Effector memory CD4-positive, alpha-beta T cell (primary cell): Measurements from ENCODE around the gene TNS3.

Experiments used
- DNase-seq, 3 donors: peaks; one replicate each; pipeline ENCODE4 v3.0.0-alpha.2; 2020
- H3K27ac ChIP-seq: 2 replicates; pipeline ENCODE4 v1.7.0; 2013; ENCODE audit warnings: mild to moderate bottlenecking, low read length, moderate library complexity; ENCODE audit not compliant: insufficient read depth, poor library complexity, severe bottlenecking
- H3K27me3 ChIP-seq: replicated peaks from 2 replicates; pipeline ENCODE4 v1.7.0; 2013; ENCODE audit warnings: mild to moderate bottlenecking, low read length; ENCODE audit not compliant: insufficient read depth, control insufficient read depth, poor library complexity, severe bottlenecking
- H3K36me3 ChIP-seq: 2 replicates; pipeline ENCODE4 v1.7.0; 2013; ENCODE audit warnings: mild to moderate bottlenecking, low read length, moderate library complexity; ENCODE audit not compliant: control insufficient read depth, insufficient read depth
- H3K4me1 ChIP-seq: 2 replicates; pipeline ENCODE4 v1.7.0; 2013; ENCODE audit warnings: low read length, mild to moderate bottlenecking; ENCODE audit not compliant: control insufficient read depth, insufficient read depth, poor library complexity, severe bottlenecking
- H3K4me3 ChIP-seq: 2 replicates; pipeline ENCODE4 v1.7.0; 2013; ENCODE audit warnings: low read length, low read depth, mild to moderate bottlenecking; ENCODE audit not compliant: insufficient read depth, poor library complexity, severe bottlenecking
- H3K9me3 ChIP-seq: 2 replicates; pipeline ENCODE4 v1.7.0; 2013; ENCODE audit warnings: mild to moderate bottlenecking, low read length, moderate library complexity; ENCODE audit not compliant: control insufficient read depth

The TNS3 gene

DNA sequence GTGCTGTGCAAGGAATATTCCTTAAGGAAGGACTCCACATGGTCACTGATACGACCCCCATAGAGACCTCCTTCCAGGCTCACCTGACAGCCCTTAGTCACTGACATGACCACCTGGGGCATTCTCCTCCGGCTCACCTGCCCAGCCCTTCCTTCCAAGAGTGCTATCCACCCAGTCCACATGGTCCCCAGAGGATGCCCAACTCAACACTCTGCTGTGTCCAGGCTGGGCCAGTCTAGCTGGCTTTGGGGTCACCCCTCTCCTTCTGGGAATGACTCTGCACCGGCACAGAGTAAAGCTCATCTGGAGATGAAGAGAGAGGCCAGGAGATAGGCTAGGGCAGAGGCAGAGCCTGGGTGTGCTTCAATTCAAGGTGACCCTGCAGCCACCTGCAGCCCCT lies 300.8 kb downstream of the TNS3 start:
- Histone ChIP-seq H3K9me3 (no peaks in the 10 kb centered on the region), H3K27me3 (no peaks in the 10 kb centered on the region), H3K4me1 (no peaks in the 10 kb centered on the region), H3K4me3 (no peak overlapping the region), H3K36me3 (no peaks in the 10 kb centered on the region), H3K27ac (no peak overlapping the region)
- no peak for DNase-seq

DNA sequence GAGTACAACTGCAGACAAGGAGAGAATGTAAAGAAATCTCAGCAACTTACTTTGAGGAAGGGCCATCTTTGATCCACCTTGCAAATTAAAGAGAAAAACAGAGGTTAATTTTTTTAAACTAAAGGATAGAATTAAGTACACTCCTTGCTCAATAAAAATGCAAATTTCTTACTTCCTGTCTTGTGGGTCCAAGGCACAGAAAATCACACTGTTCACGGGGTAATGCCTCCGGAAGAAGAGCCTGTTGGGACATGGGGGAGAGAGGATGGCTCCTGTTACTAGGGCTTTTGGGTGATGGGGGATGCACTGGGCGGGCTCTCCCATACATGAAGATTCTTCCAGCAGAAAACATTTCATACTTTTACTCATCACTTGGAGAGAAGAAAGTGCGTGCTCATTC lies 301.8 kb downstream of the TNS3 start:
- no peak overlapping the region for H3K27ac ChIP-seq
- no peaks in the 10 kb centered on the region for H3K4me1 ChIP-seq
- no peak overlapping the region for H3K4me3 ChIP-seq
- H3K9me3 ChIP-seq = no peaks in the 10 kb centered on the region
- DNase-seq = no peak
- H3K36me3 ChIP-seq = no peaks in the 10 kb centered on the region
- H3K27me3 ChIP-seq = no peaks in the 10 kb centered on the region

DNA sequence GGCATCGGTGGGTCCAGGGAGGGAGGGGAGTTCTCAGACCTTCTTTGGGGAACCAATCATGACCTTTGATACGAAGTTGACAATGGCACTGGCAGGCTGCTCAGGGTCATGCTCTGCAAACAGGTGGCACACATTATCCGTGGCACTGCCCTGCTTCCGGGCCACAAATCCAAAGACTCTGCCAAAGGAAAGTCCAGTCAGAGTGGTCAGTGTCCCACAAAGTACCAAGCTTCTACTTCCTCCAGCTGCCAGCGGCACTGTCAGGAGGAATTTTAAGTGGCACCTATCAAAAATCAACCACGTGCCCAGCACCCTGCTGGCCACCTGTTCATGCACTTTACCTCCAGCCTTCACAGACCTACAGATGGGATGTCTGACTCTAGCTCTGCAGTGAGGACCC lies 303.9 kb downstream of the TNS3 start:
- H3K36me3 ChIP-seq = no peaks in the 10 kb centered on the region
- H3K27ac ChIP-seq = no peak overlapping the region
- no peaks in the 10 kb centered on the region for H3K9me3 ChIP-seq
- no peak for DNase-seq
- no peaks in the 10 kb centered on the region for H3K27me3 ChIP-seq
- H3K4me3 ChIP-seq = no peak overlapping the region
- no peaks in the 10 kb centered on the region for H3K4me1 ChIP-seq

DNA sequence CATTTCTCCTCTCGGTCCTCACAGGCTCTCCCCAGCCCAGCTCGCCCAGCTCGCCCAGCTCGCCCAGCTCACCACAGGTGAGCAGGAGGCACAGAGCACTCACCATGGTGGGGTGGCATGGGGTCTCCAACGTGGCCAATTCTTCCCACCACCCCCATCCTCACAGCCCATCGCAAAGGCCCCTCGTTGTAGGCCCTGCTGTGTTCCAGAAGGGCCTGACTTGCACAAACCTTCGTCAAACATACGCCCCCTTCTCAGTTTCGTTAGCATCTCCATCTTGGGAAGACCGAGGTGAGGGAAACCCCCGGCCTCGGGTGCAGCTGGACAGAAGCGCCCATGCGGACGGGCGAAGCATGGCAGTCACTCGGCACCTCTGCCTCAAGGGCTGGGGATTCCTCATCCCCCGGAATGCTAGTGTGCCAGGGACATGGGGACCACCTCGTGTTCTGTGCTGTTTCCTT lies 304.6 kb downstream of the TNS3 start:
- Histone ChIP-seq H3K4me3 (no peak overlapping the region), H3K27me3 (no peaks in the 10 kb centered on the region), H3K4me1 (no peaks in the 10 kb centered on the region), H3K36me3 (no peaks in the 10 kb centered on the region), H3K27ac (no peak overlapping the region), H3K9me3 (no peaks in the 10 kb centered on the region)
- no peak for DNase-seq

DNA sequence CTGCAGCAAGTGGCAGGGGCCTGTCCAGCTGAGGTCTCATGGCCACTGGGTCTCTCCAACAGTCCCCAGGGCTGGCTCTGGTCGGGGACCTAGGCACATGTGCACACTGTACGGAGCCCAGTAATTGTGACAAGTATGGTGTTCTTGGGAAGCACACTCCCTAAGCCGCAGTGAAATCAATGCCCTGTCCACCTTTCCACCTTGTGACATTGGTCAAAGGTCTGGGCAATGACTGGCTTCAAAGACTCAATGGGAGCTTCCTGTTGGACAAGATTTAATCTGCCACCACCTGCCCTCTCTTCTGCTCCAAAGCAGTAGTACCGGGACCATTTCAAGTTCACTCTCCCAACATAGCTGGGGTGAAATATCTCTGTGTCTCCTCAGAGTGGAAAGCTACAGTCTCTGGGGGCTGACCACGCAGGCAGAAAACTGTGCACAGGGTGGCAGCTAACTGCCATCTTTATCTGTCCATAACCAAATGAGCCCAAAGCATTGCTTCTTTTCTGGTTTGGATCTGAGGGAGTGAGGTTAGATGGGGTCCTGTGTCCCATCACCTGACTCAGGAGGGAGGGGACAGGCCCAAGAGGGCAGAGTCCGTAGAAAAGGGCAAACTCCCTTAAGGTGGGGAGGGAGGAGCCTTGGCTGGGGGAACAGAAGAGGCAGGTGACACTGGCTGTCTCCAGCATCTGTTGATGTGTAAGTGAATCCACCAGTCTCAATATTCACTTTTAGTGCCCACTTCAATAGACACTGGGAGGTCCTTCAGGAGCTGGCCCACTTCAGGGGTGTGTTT lies 307.7 kb downstream of the TNS3 start:
- H3K4me1 ChIP-seq = no peaks in the 10 kb centered on the region
- H3K27me3 ChIP-seq = no peaks in the 10 kb centered on the region
- no peak for DNase-seq
- no peak overlapping the region for H3K27ac ChIP-seq
- no peak overlapping the region for H3K4me3 ChIP-seq
- no peaks in the 10 kb centered on the region for H3K9me3 ChIP-seq
- no peaks in the 10 kb centered on the region for H3K36me3 ChIP-seq

DNA sequence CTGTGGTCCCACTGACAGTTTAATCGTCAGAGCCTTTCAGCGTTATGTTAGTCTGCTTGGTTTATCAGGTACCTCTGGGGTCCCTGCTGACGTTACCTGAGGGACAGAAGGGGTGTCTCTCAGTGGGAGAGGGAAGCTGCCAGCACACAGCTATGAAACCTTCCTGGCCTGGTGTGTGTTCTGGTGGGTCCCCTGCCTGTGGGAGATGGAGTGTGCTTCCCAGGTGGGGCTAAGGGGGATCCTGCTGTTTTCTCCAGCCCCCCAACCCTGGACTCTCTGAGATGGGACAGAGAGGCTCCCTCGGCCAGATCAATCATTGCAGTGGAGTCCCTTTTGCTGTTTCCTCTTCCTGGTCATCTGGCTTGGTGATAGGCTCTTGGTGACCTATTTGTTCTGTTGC lies 308.8 kb downstream of the TNS3 start:
- H3K9me3 ChIP-seq = no peaks in the 10 kb centered on the region
- no peaks in the 10 kb centered on the region for H3K27me3 ChIP-seq
- H3K4me3 ChIP-seq = no peak overlapping the region
- H3K4me1 ChIP-seq = no peaks in the 10 kb centered on the region
- no peaks in the 10 kb centered on the region for H3K36me3 ChIP-seq
- H3K27ac ChIP-seq = no peak overlapping the region
- no peak for DNase-seq

DNA sequence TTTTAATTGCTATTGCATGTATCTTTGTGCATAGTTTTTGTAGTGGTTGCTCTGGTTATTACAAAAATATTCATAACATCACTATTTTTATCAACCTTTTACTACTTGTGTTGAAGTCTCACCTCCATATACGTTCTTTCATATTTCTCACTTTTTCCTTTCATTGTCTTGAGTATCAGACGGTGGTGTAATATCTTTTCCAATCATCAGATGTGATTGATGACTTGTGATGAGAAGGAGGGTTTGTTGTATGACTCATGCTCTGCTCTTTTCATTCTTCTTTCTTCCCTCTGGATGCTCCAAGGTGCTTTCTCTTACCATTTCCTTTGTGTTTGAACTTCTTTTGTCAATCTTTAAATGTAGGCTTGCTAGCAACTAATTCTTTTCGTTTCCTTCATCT lies 310.2 kb downstream of the TNS3 start:
- Histone ChIP-seq H3K27ac (no peak overlapping the region), H3K27me3 (no peaks in the 10 kb centered on the region), H3K4me3 (no peak overlapping the region), H3K36me3 (no peaks in the 10 kb centered on the region), H3K9me3 (peaks cover 3% of the 10 kb centered on the region), H3K4me1 (no peaks in the 10 kb centered on the region)
- no peak for DNase-seq

DNA sequence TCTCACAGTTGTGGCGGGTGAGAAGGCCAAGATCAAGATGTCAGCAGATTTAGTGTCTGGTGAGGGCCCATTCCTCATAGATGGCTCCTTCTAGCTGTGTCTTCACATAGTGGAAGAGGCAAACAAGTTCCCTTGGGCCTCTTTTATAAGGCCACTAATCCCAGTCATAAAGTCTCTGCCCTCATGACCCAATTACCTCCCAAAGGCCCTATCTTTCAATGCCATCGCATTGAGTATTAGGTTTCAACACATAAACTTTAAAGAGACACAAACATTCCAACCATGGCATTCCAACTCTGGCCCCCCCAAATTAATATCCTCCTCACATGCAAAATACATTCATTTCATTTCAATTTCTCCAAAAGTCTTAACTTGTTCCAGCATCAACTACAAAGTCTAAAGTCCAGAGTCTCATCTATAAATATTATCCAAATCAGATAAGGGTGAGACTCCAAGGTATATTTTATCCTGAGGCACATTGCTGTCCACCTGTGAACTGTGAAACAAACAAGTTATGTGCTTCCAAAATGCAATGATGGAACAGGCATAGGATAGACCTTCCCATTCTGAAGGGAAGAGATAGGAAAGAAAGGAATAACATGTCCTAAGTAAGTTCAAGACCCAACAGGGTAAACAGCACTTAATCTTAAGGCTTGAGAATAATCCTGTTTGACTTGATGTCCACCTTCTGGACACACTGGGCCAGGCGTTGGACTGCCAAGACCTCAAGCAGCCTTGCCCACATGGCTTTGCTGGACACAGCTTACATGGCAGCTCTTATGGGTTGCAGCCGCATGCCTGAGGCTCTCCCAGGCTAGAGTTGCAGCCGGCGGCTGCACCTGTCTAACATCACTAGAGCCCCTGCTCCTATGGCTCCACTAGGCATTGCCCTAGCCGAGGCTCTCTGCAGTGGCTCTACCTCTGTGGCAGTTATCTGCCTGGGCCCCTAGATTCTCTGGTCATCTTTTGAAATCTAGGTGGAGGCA lies 312.8 kb downstream of the TNS3 start:
- H3K9me3 ChIP-seq = peaks cover 3% of the 10 kb centered on the region
- H3K4me1 ChIP-seq = no peaks in the 10 kb centered on the region
- no peak overlapping the region for H3K27ac ChIP-seq
- H3K36me3 ChIP-seq = no peaks in the 10 kb centered on the region
- no peak overlapping the region for H3K4me3 ChIP-seq
- no peaks in the 10 kb centered on the region for H3K27me3 ChIP-seq
- no peak for DNase-seq

DNA sequence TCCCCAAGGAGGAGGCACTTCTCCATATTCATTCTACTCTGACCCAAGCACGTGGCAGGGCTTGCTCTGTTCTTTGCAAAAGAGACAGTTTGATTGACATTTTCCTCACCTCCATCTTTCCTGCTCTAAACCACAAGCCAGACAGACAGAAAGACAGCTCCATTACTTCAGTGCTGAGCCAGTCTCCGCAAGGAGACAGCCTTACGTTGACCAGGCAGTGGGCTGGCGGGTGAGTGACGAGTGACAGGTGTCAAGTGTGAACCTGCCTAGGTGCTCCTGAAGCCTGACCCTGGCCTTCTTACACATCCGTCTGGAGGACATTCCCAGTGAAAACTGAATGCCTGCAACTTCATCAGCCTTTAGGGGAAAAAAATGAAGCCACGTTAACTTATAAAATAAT lies 314.6 kb downstream of the TNS3 start:
- no peaks in the 10 kb centered on the region for H3K36me3 ChIP-seq
- H3K27me3 ChIP-seq = no peaks in the 10 kb centered on the region
- DNase-seq = no peak
- no peak overlapping the region for H3K27ac ChIP-seq
- H3K4me3 ChIP-seq = no peak overlapping the region
- H3K4me1 ChIP-seq = no peaks in the 10 kb centered on the region
- peaks cover 3% of the 10 kb centered on the region for H3K9me3 ChIP-seq

DNA sequence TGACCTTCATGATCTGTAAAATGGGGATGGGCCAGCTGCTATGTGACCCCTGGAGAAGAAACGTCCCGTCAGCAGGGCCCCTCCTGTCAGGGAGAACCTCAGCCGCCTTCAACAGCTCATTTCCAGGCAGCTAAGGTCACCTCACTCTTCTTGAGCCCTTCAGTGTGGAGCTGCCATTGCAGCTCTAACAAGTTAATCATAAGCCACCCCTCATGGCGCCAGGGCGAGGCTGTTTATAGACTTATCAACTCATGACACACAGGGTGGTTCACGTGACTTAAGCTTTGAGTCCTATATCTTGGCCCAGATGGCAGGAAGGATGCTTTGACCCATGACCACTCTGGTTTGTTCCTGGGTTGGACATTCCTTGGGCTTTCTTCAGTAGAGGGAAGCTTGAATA lies 315.1 kb downstream of the TNS3 start:
- Histone ChIP-seq H3K27me3 (no peaks in the 10 kb centered on the region), H3K4me3 (no peak overlapping the region), H3K9me3 (peaks cover 3% of the 10 kb centered on the region), H3K4me1 (no peaks in the 10 kb centered on the region), H3K36me3 (no peaks in the 10 kb centered on the region), H3K27ac (no peak overlapping the region)
- DNase-seq = no peak
